OCI-LY1 (cell line): ENCODE data around the gene MMP13.

ENCODE experiments used
- H2AFZ ChIP-seq: fragments of 200-600 bp; sonication (generic), shearing (Covaris generic); 2 replicates; pipeline ENCODE4 v1.6.0; 2014; ENCODE audit warnings: antibody characterized with exemption, mild to moderate bottlenecking, low read length
- H3F3A ChIP-seq: fragments of 200-600 bp; sonication (generic), shearing (Covaris generic); 2 replicates; pipeline ENCODE4 v1.6.0; 2014; ENCODE audit warnings: mild to moderate bottlenecking, antibody characterized with exemption, low read length, moderate library complexity; ENCODE audit not compliant: insufficient read depth
- H3K27ac ChIP-seq: fragments of 200-600 bp; sonication (generic); 2 replicates; pipeline ENCODE4 v1.5.1; 2014; ENCODE audit warnings: low read length, mixed run types, mild to moderate bottlenecking, low read depth; ENCODE audit not compliant: poor library complexity, severe bottlenecking
- H3K27me3 ChIP-seq: fragments of 200-600 bp; sonication (generic); 2 replicates; pipeline ENCODE4 v1.6.0; 2014; ENCODE audit warnings: antibody characterized with exemption, mild to moderate bottlenecking, low read length, moderate library complexity; ENCODE audit not compliant: insufficient read depth
- H3K36me3 ChIP-seq: fragments of 200-600 bp; sonication (generic); 2 replicates; pipeline ENCODE4 v1.6.1; 2014; ENCODE audit warnings: mild to moderate bottlenecking, antibody characterized with exemption, low read length, moderate library complexity, mixed read lengths; ENCODE audit not compliant: insufficient read depth
- H3K4me1 ChIP-seq: fragments of 200-600 bp; sonication (generic); 2 replicates; pipeline ENCODE4 v1.5.1; 2014; ENCODE audit warnings: mild to moderate bottlenecking, low read length, moderate library complexity; ENCODE audit not compliant: insufficient read depth, severe bottlenecking
- H3K4me2 ChIP-seq: fragments of 200-600 bp; sonication (generic), shearing (Covaris generic); 2 replicates; pipeline ENCODE4 v1.6.1; 2014; ENCODE audit warnings: low read length
- H3K4me3 ChIP-seq: fragments of 200-600 bp; sonication (generic); 2 replicates; pipeline ENCODE4 v1.5.1; 2014; ENCODE audit warnings: low read length, low read depth, mild to moderate bottlenecking, mixed read lengths; ENCODE audit not compliant: poor library complexity, severe bottlenecking
- H3K79me2 ChIP-seq: fragments of 200-600 bp; shearing (Covaris generic); 2 replicates; pipeline ENCODE4 v1.6.1; 2016; ENCODE audit warnings: mixed run types, low read length, mixed read lengths; ENCODE audit not compliant: insufficient read depth
- H3K9ac ChIP-seq: fragments of 200-600 bp; sonication (generic), shearing (Covaris generic); 2 replicates; pipeline ENCODE4 v1.6.1; 2014; ENCODE audit warnings: mild to moderate bottlenecking, low read length, mixed read lengths
- H3K9me2 ChIP-seq: fragments of 200-600 bp; sonication (generic), shearing (Covaris generic); 2 replicates; pipeline ENCODE4 v1.6.1; 2014; ENCODE audit warnings: low read depth, mild to moderate bottlenecking, low read length, mixed read lengths
- H3K9me3 ChIP-seq: fragments of 200-600 bp; shearing (Covaris generic); 2 replicates; pipeline ENCODE4 v1.6.1; 2014; ENCODE audit warnings: low read length, mixed read lengths
- H4K20me1 ChIP-seq: fragments of 200-600 bp; sonication (generic), shearing (Covaris generic); 2 replicates; pipeline ENCODE4 v1.6.0; 2016; ENCODE audit warnings: mild to moderate bottlenecking, low read length; ENCODE audit not compliant: insufficient read depth
- CTCF ChIP-seq: fragments of 200-600 bp; sonication (generic), shearing (Covaris generic); IDR thresholded peaks from 2 replicates; pipeline ENCODE4 v1.5.1; 2017; ENCODE audit warnings: mild to moderate bottlenecking, antibody characterized with exemption, low read length, moderate library complexity, mixed read lengths
- EZH2 ChIP-seq: fragments of 200-600 bp; sonication (generic), shearing (Covaris generic); IDR thresholded peaks from 2 replicates; pipeline ENCODE4 v1.8.0; 2017; ENCODE audit warnings: borderline replicate concordance, mixed run types, mild to moderate bottlenecking, antibody characterized with exemption, low read length, moderate library complexity, mixed read lengths

The MMP13 gene

GRCh38 chr11:102967497-102967896 is 12.0 kb upstream of the MMP13 start:
- Histone ChIP-seq H3K9me2 (no peaks in the 10 kb centered on the region), H4K20me1 (no peaks in the 10 kb centered on the region), H3K4me1 (no peaks in the 10 kb centered on the region), H3K9me3 (no peaks in the 10 kb centered on the region), H3K27ac (no peak overlapping the region), H3K4me3 (no peak overlapping the region), H3K27me3 (no peaks in the 10 kb centered on the region), H3K4me2 (no peak overlapping the region), H3K9ac (no peak overlapping the region), H3K79me2 (no peaks in the 10 kb centered on the region), H3K36me3 (no peaks in the 10 kb centered on the region), H2AFZ (no peak overlapping the region), H3F3A (no peaks in the 10 kb centered on the region)
- TF ChIP-seq EZH2, result no peak
- TF ChIP-seq CTCF, result no peak

GRCh38 chr11:102966011-102966410 is 10.5 kb upstream of the MMP13 start:
- H2AFZ ChIP-seq, result no peak overlapping the region
- no peak overlapping the region for H3K27ac ChIP-seq
- H3K4me3 ChIP-seq, result no peak overlapping the region
- no peaks in the 10 kb centered on the region for H3K36me3 ChIP-seq
- H3K9me3 ChIP-seq, result no peaks in the 10 kb centered on the region
- no peaks in the 10 kb centered on the region for H3K9me2 ChIP-seq
- H3F3A ChIP-seq, result no peaks in the 10 kb centered on the region
- no peaks in the 10 kb centered on the region for H3K79me2 ChIP-seq
- H3K4me1 ChIP-seq, result no peaks in the 10 kb centered on the region
- no peak for TF ChIP-seq CTCF
- TF ChIP-seq EZH2, result no peak
- H3K4me2 ChIP-seq, result no peak overlapping the region
- no peaks in the 10 kb centered on the region for H3K27me3 ChIP-seq
- no peaks in the 10 kb centered on the region for H4K20me1 ChIP-seq
- H3K9ac ChIP-seq, result no peak overlapping the region

- no peaks in the 10 kb centered on the region for H4K20me1 ChIP-seq
- H2AFZ ChIP-seq, result no peak overlapping the region
- H3K36me3 ChIP-seq, result no peaks in the 10 kb centered on the region
- no peaks in the 10 kb centered on the region for H3F3A ChIP-seq
- H3K27ac ChIP-seq, result no peak overlapping the region
- no peak overlapping the region for H3K4me3 ChIP-seq
- no peaks in the 10 kb centered on the region for H3K79me2 ChIP-seq
- H3K4me2 ChIP-seq, result no peak overlapping the region
- no peaks in the 10 kb centered on the region for H3K9me3 ChIP-seq
- H3K27me3 ChIP-seq, result no peaks in the 10 kb centered on the region
- no peak overlapping the region for H3K9ac ChIP-seq
- TF ChIP-seq EZH2, result no peak
- TF ChIP-seq CTCF, result no peak
- H3K9me2 ChIP-seq, result no peaks in the 10 kb centered on the region
- no peaks in the 10 kb centered on the region for H3K4me1 ChIP-seq
These were observed 9.3 kb upstream of the MMP13 start for GRCh38 chr11:102964867-102965266.
